Activated CD4-positive, alpha-beta T cell treated with anti-CD3 and anti-CD28 coated beads, Interleukin-2, amount 10 ng/mL, durations not matched to agents 7 days and 5 days (primary cell): Measurements from ENCODE around the gene SCNM1. TPM values are rescaled to one million over a fixed set of nuclear protein-coding genes. Genes with fewer than 3 reads are reported as not detected.

Experiments
- CTCF ChIA-PET: fragments of 350-600 bp; sonication (Branson Sonifier 250); formaldehyde crosslinking; loops from one replicate; lab custom pipeline; 2021; ENCODE audit warnings: antibody characterized with exemption; lab: Charles Lee
- POLR2A ChIA-PET: fragments of 350-600 bp; sonication (Branson Sonifier 250); formaldehyde crosslinking; loops from one replicate; lab custom pipeline; 2021; ENCODE audit warnings: antibody characterized with exemption; lab: Charles Lee
- DNase-seq: peaks from one replicate; pipeline ENCODE4 v3.0.0-alpha.2; 2020
- H3K27ac Mint-ChIP-seq: one replicate; pipeline ENCODE4 v1.8.0; 2021; ENCODE audit warnings: mild to moderate bottlenecking, moderate library complexity, mixed read lengths
- H3K27me3 Mint-ChIP-seq: one replicate; pipeline ENCODE4 v1.8.0; 2021; ENCODE audit warnings: mixed read lengths
- H3K36me3 Mint-ChIP-seq: one replicate; pipeline ENCODE4 v1.8.0; 2021; ENCODE audit warnings: low read depth, mixed read lengths
- H3K4me1 Mint-ChIP-seq: one replicate; pipeline ENCODE4 v1.8.0; 2021; ENCODE audit warnings: mixed read lengths
- H3K4me3 Mint-ChIP-seq: one replicate; pipeline ENCODE4 v1.8.0; 2021; ENCODE audit warnings: mild to moderate bottlenecking, moderate library complexity, mixed read lengths
- H3K9me3 Mint-ChIP-seq: one replicate; pipeline ENCODE4 v1.8.0; 2021; ENCODE audit warnings: mixed read lengths
- total RNA-seq, 2 experiments: library from RNA; stranded (reverse); gene quantifications; one replicate each; pipeline ENCODE4 v1.2.3, GENCODE V29; 2021

Gene SCNM1
- total RNA-seq, 2 experiments from 2014 or later = 63.7 to 70.9 TPM

DNA sequence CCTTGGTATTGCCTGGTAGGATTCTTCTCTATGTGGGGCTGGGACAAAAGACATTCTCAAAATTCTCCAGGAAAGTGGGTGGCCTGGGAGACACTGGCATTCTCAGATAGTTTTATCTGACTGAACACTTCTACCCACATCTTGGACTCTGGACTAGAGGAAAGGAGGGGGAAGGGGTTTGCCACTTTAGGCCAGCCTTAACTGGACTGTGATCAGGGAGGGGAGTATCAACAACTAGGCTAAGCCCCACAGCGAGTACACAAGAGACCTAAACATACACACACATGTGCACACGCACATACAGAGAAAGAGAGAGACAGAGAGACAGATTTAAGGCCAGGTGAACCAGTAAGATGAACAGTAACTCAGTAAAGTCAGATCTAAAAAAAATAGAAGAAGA lies 18.3 kb upstream of the SCNM1 start:
- H3K4me3 Mint-ChIP-seq = peak overlapping the region; percentile 86
- no peak for DNase-seq
- peaks cover 16% of the 10 kb centered on the region for H3K4me1 Mint-ChIP-seq
- ChIA-PET CTCF (interaction anchor here (1.2 to 1.6 kb wide), 2 partner anchors 9 to 77 kb away, joined by 3 to 9 read pairs; partner anchors contain the start of genes GABPB2 and TNFAIP8L2), POLR2A (no interaction called here)
- no peaks in the 10 kb centered on the region for H3K36me3 Mint-ChIP-seq
- no peak overlapping the region for H3K27ac Mint-ChIP-seq
- H3K9me3 Mint-ChIP-seq = no peaks in the 10 kb centered on the region
- peaks cover 18% of the 10 kb centered on the region for H3K27me3 Mint-ChIP-seq

DNA sequence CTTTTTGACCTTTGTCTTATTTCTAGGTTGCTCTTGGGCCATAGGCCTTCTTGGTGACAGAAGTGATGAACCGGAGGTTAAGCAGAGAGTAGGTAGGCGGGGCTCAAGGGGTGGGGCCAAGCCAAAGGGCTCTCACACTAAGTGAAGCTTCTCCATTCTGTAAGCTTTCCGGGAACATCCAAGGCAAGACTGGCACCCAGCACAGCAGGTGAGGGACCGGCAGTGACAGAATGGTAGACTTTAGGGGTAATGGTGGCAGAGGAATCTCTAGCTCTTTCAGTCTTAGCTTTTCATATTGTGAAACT lies 9.5 kb upstream of the SCNM1 start, which contains the start of gene TNFAIP8L2:
TSS of gene TNFAIP8L2 (plus strand) at position 135 of the 305 bp plus-strand sequence. CDS start 2,049 bp downstream, outside the sequence.
- H3K36me3 Mint-ChIP-seq = peaks cover 45% of the 10 kb centered on the region
- no peaks in the 10 kb centered on the region for H3K27me3 Mint-ChIP-seq
- H3K4me1 Mint-ChIP-seq = peaks cover 57% of the 10 kb centered on the region

DNA sequence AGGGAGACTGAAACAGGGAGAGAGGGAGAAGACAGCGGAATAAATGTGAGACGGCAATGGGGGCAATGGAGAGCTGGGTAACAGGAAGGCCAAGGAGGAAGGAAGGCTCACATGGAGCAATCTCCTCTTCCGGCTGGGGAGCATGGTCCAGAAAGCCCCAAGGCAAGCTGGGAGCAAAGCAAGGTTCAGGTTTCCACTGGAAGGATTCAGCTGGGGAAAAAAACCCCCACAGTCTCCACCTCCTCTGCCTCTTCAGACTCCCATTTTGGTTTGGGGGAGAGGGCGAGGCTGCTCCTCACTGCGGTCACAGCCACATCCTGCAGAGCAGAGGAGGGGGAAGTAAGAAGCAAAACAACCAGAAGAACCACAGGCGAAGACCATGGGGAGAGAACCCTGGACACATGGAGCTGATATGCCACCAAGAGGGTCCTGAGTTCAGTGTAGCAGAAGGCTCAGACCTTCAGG lies 8.8 kb upstream of the SCNM1 start:
- H3K27ac Mint-ChIP-seq = peak overlapping the region; percentile 97
- DNase-seq = peak; percentile 83
- H3K4me3 Mint-ChIP-seq = peak overlapping the region; percentile 99
- H3K27me3 Mint-ChIP-seq = no peaks in the 10 kb centered on the region
- ChIA-PET POLR2A (interaction anchor here (1.0 to 1.1 kb wide), 3 partner anchors 9 to 97 kb away, joined by 3 read pairs; partner anchors contain the start of gene PSMD4), CTCF (interaction anchor here (0.6 to 6.0 kb wide), 27 partner anchors 9 to 757 kb away, joined by 3 to 47 read pairs (median 4); partner anchors contain the start of genes CDC42SE1, GABPB2, LYSMD1 and SCNM1)
- H3K4me1 Mint-ChIP-seq = peaks cover 60% of the 10 kb centered on the region
- peaks cover 52% of the 10 kb centered on the region for H3K36me3 Mint-ChIP-seq
- no peaks in the 10 kb centered on the region for H3K9me3 Mint-ChIP-seq

More for the DNA sequence above, 9.5 kb upstream of the SCNM1 start, which contains the start of gene TNFAIP8L2:
- Mint-ChIP-seq H3K9me3 (no peaks in the 10 kb centered on the region), H3K27ac (peak within 1 kb of the TSS; percentile 97), H3K4me3 (peak within 1 kb of the TSS; percentile 99)
- DNase-seq = peak; percentile 87
- POLR2A ChIA-PET = interaction anchor here (0.6 to 1.1 kb wide), 3 partner anchors 10 to 57 kb away, joined by 3 to 5 read pairs (median 3); no protein-coding TSS in a partner anchor
- CTCF ChIA-PET = interaction anchor here (0.6 to 6.0 kb wide), 28 partner anchors 9 to 757 kb away, joined by 3 to 47 read pairs (median 4); partner anchors contain the start of genes CDC42SE1, GABPB2, LYSMD1 and SCNM1

DNA sequence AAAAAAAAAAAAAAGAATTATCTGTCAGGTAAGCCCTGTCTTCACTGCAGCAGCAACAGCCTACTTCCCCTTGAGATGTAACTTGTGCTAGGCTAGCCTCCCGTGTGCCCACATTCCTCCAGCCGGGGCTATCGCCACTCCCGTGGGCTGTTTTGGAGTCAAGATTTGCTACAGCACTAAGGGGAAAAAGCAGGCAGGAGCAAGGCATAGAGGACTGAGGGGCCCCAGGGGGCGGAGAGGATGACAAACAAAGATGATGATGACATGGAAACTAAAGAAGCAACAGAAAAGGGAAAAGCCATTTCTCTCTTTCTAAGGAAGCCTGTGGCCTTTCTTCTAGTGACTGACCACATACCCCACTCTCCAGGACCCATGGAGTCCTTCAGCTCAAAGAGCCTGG lies 7.6 kb upstream of the SCNM1 start:
- CTCF ChIA-PET = interaction anchor here (1.0 to 2.1 kb wide), 6 partner anchors 9 to 134 kb away, joined by 3 to 7 read pairs (median 4); partner anchors contain the start of gene GABPB2
- no peak for DNase-seq
- H3K9me3 Mint-ChIP-seq = no peaks in the 10 kb centered on the region
- peak overlapping the region; percentile 99 for H3K4me3 Mint-ChIP-seq
- POLR2A ChIA-PET = interaction anchor here (1.1 to 1.4 kb wide), 2 partner anchors 31 to 96 kb away, joined by 3 read pairs; partner anchors contain the start of genes PSMD4 and VPS72
- H3K4me1 Mint-ChIP-seq = peaks cover 68% of the 10 kb centered on the region
- peaks cover 58% of the 10 kb centered on the region for H3K36me3 Mint-ChIP-seq
- peak overlapping the region; percentile 97 for H3K27ac Mint-ChIP-seq
- H3K27me3 Mint-ChIP-seq = no peaks in the 10 kb centered on the region

DNA sequence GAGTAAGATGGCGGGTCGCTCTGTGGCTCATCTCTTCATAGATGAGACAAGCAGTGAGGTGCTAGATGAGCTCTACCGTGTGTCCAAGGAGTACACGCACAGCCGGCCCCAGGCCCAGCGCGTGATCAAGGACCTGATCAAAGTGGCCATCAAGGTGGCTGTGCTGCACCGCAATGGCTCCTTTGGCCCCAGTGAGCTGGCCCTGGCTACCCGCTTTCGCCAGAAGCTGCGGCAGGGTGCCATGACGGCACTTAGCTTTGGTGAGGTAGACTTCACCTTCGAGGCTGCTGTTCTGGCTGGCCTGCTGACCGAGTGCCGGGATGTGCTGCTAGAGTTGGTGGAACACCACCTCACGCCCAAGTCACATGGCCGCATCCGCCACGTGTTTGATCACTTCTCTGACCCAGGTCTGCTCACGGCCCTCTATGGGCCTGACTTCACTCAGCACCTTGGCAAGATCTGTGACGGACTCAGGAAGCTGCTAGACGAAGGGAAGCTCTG lies 7.1 kb upstream of the SCNM1 start:
- peaks cover 58% of the 10 kb centered on the region for H3K36me3 Mint-ChIP-seq

DNA sequence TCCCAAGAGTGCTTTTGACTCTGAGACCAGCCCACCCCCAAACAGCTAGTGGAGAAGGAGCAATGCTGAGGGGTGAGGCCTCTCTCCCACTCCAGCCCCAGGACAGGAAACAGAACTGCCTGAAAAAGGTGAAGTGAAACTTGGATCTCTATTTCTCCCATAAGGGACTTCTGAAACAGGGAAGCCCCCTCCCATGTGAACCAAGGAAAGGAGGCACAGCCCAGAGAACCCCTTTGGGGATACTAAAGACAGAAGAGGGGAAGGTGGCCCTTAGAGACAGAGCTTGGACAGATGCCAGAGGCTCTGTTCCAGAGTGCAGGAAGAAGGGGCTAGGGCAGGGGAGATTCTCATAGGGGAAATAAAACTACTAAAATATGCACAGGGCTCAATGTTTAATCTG lies 6.6 kb upstream of the SCNM1 start:
- Mint-ChIP-seq H3K4me1 (peaks cover 75% of the 10 kb centered on the region), H3K4me3 (peak overlapping the region; percentile 99), H3K27ac (peak overlapping the region; percentile 97), H3K9me3 (no peaks in the 10 kb centered on the region), H3K27me3 (no peaks in the 10 kb centered on the region), H3K36me3 (peaks cover 62% of the 10 kb centered on the region)
- ChIA-PET CTCF (interaction anchor here (0.9 to 2.1 kb wide), 6 partner anchors 10 to 135 kb away, joined by 3 to 6 read pairs (median 4); no protein-coding TSS in a partner anchor), POLR2A (interaction anchor here (1.4 kb wide), 1 partner anchor 30 kb away, joined by 3 read pairs; the partner anchor contains the start of gene VPS72)
- no peak for DNase-seq

More for the DNA sequence above, 7.1 kb upstream of the SCNM1 start:
- Mint-ChIP-seq H3K27me3 (no peaks in the 10 kb centered on the region), H3K4me1 (peaks cover 69% of the 10 kb centered on the region), H3K27ac (peak overlapping the region; percentile 97), H3K4me3 (peak overlapping the region; percentile 99), H3K9me3 (no peaks in the 10 kb centered on the region)
- CTCF ChIA-PET = interaction anchor here (0.9 to 2.1 kb wide), 7 partner anchors 9 to 134 kb away, joined by 3 to 6 read pairs (median 4); no protein-coding TSS in a partner anchor
- POLR2A ChIA-PET = interaction anchor here (1.4 kb wide), 1 partner anchor 31 kb away, joined by 3 read pairs; the partner anchor contains the start of gene VPS72
- no peak for DNase-seq

DNA sequence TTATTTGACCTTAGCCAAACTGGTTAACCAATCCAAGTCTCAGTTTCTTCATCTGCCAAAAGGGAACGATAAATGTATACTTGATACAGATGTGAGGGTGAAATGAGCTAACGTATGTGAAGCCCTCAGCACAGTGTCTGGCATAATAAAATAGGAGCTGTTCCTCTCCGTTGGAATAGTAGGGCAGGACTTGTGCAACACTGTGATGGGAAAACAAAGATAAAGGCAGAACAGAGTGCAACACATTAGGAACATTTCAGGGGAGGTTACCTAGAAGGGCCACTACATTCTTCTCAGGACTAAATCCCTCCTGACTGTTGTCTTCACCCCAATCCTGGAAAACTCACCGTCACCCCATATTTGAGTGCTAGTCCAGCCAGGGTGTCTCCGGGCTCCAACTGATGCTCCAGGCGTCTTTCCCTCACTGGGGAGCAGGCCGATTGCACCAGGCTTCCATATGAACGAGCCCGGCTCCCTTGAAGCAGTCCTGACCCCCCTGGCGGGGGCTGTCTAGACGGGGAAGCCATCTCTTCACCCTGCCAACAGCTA lies 1.1 kb upstream of the SCNM1 start:
- Mint-ChIP-seq H3K27me3 (no peaks in the 10 kb centered on the region), H3K9me3 (no peaks in the 10 kb centered on the region), H3K4me3 (peak overlapping the region; percentile 93), H3K27ac (peak overlapping the region; percentile 92), H3K36me3 (peaks cover 70% of the 10 kb centered on the region), H3K4me1 (peaks cover 70% of the 10 kb centered on the region)
- ChIA-PET CTCF (interaction anchor here (1.2 to 3.4 kb wide), 3 partner anchors 9 to 83 kb away, joined by 3 to 13 read pairs (median 5); partner anchors contain the start of genes TNFAIP8L2 and VPS72), POLR2A (no interaction called here)
- DNase-seq = no peak

DNA sequence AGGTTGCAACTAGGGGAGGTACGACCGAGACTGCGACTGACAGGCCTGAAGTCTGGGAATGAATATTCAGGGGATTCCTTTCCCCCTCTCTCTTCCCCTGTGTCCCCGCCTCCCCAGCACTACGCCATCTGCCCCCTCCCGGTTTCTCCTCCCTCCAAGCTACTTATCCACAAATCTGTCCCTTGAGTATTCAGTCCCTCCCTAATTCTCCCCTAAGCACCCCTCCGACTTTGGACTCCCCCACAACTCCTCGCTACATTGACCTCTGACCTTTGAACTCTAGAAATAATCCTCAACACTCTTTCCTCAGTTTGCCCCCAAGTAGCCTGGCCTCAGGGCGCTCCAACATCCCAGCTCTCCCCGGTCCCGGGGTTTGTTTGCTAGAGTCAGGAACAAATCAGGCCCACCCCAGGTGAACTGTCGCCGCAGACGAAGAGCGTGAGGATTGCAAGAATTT lies 635 bp upstream of the SCNM1 start:
- POLR2A ChIA-PET = no interaction called here
- H3K36me3 Mint-ChIP-seq = peaks cover 69% of the 10 kb centered on the region
- no peak for DNase-seq
- H3K4me1 Mint-ChIP-seq = peaks cover 66% of the 10 kb centered on the region
- CTCF ChIA-PET = interaction anchor here (1.2 to 3.4 kb wide), 3 partner anchors 9 to 84 kb away, joined by 3 to 13 read pairs (median 5); partner anchors contain the start of genes TNFAIP8L2 and VPS72
- peak overlapping the region; percentile 92 for H3K27ac Mint-ChIP-seq
- peak overlapping the region; percentile 93 for H3K4me3 Mint-ChIP-seq
- no peaks in the 10 kb centered on the region for H3K27me3 Mint-ChIP-seq
- H3K9me3 Mint-ChIP-seq = no peaks in the 10 kb centered on the region

DNA sequence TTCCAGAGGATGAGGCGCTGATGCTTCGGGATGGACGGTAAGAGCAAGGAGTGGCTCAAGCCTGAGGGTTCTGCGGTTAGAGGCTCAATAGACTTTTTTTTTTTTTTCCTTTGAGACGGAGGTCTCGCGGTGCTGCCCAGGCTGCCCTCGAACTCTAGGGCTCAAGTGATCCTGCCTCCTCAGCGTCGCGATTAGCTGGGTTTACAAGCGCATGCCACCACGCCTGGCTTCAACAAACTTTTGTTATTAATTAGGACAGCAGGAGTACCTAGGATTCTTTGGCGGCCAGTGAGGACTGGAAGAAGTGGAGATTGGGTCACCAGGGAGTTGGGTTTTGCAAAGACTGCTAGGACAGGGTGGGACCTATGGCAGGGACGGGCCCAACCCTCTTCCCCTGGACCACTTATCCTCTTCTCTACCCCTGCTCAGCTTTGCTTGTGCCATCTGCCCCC lies 587 bp downstream of the SCNM1 start:
- Mint-ChIP-seq H3K9me3 (no peaks in the 10 kb centered on the region), H3K27ac (peak overlapping the region; percentile 92), H3K4me1 (peaks cover 57% of the 10 kb centered on the region), H3K27me3 (no peaks in the 10 kb centered on the region), H3K36me3 (peaks cover 66% of the 10 kb centered on the region), H3K4me3 (peak overlapping the region; percentile 93)
- DNase-seq = no peak
- CTCF ChIA-PET = interaction anchor here (0.6 to 3.4 kb wide), 4 partner anchors 10 to 582 kb away, joined by 3 to 13 read pairs (median 4); partner anchors contain the start of gene TNFAIP8L2
- POLR2A ChIA-PET = interaction anchor here (0.9 kb wide), 1 partner anchor 10 kb away, joined by 3 read pairs; the partner anchor contains the start of gene TNFAIP8L2

DNA sequence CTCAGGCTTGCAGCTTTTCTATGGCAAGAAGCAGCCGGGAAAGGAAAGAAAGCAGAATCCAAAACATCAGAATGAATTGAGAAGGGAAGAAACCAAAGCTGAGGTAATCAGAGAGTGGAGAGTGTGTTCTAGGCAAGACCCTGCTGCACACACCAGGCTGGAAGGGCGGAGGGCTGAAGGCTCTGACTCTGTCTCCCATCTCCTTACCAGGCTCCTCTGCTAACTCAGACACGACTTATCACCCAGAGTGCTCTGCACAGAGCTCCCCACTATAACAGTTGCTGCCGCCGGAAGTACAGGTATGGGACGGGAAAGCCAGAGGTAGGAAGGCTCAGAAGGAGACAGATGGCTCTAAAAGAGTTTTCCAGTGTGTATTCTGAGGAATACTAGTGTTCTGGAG lies 1.2 kb downstream of the SCNM1 start:
- H3K27ac Mint-ChIP-seq = peak overlapping the region; percentile 92
- ChIA-PET CTCF (interaction anchor here (0.7 to 3.4 kb wide), 4 partner anchors 9 to 102 kb away, joined by 3 to 13 read pairs (median 4); partner anchors contain the start of gene TNFAIP8L2), POLR2A (interaction anchor here (0.9 kb wide), 1 partner anchor 11 kb away, joined by 3 read pairs; the partner anchor contains the start of gene TNFAIP8L2)
- H3K4me3 Mint-ChIP-seq = peak overlapping the region; percentile 93
- no peaks in the 10 kb centered on the region for H3K27me3 Mint-ChIP-seq
- DNase-seq = no peak
- H3K4me1 Mint-ChIP-seq = peaks cover 51% of the 10 kb centered on the region
- peaks cover 60% of the 10 kb centered on the region for H3K36me3 Mint-ChIP-seq
- no peaks in the 10 kb centered on the region for H3K9me3 Mint-ChIP-seq

DNA sequence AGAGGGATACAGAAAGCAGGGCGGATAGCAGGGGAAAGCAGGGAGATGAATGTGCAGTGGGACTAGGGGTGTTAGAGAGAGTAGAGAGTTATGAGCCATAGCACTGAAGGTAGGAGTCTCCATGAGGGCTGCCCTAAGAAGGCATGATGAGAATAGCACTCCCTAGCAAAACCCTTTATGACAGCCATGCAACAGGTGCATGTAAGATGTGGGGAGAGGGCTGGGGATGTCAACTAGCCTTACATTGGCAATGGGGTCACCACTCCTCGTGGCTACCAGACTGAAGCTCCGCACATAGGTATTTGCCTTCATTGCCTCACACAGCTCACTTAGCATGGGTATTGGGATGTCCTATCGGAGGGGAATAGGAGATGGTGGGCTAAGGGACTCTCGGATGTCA lies 5.2 kb downstream of the SCNM1 start:
- Mint-ChIP-seq H3K36me3 (peaks cover 38% of the 10 kb centered on the region), H3K9me3 (no peaks in the 10 kb centered on the region), H3K27me3 (no peaks in the 10 kb centered on the region), H3K4me3 (no peak overlapping the region), H3K27ac (no peak overlapping the region), H3K4me1 (peaks cover 18% of the 10 kb centered on the region)
- CTCF ChIA-PET = interaction anchor here (0.6 to 2.1 kb wide), 6 partner anchors 9 to 939 kb away, joined by 3 to 6 read pairs (median 3); partner anchors contain the start of gene TNFAIP8L2
- POLR2A ChIA-PET = no interaction called here
- no peak for DNase-seq
